HepG2 (cell line): Measurements from ENCODE around the gene MGLL. TPM values are rescaled to one million over a fixed set of nuclear protein-coding genes. Genes with fewer than 3 reads are reported as not detected.

Experiments
- AFF4 ChIP-seq: sonication (generic); formaldehyde crosslinking; IDR thresholded peaks from 2 replicates; pipeline ENCODE4 v1.4.0; 2020; ENCODE audit warnings: missing genetic modification reagents
- AKAP8 ChIP-seq: sonication (generic); formaldehyde crosslinking; IDR thresholded peaks from 2 replicates; pipeline ENCODE4 v1.5.1; 2020; ENCODE audit warnings: mild to moderate bottlenecking, missing genetic modification reagents
- ARID2 ChIP-seq: sonication (generic); formaldehyde crosslinking; IDR thresholded peaks from 2 replicates; pipeline ENCODE4 v1.8.1; 2022; ENCODE audit warnings: mild to moderate bottlenecking, missing genetic modification reagents, borderline replicate concordance
- ARNT ChIP-seq: fragments of 450-650 bp; IDR thresholded peaks from 2 replicates; pipeline ENCODE4 v1.6.1; 2017
- ARNTL ChIP-seq: sonication (generic); formaldehyde crosslinking; IDR thresholded peaks from 2 replicates; pipeline ENCODE4 v1.4.0; 2020; ENCODE audit warnings: mild to moderate bottlenecking, missing genetic modification reagents
- FOXK1 ChIP-seq: sonication (generic); formaldehyde crosslinking; IDR thresholded peaks from 2 replicates; pipeline ENCODE4 v1.4.0; 2020; ENCODE audit warnings: low read depth, missing genetic modification reagents, borderline replicate concordance
- FOXM1 ChIP-seq: sonication (generic); formaldehyde crosslinking; IDR thresholded peaks from 2 replicates; pipeline ENCODE4 v1.5.0; 2020; ENCODE audit warnings: missing genetic modification reagents
- HNF4G ChIP-seq, 2 experiments: sonication (generic) in 1 of 2; formaldehyde crosslinking in 1 of 2; IDR thresholded peaks; 2 replicates each; pipeline versions ENCODE4 v1.4.0 to v1.6.1; 2011 to 2020; ENCODE audit warnings: borderline replicate concordance in 2 of 2, low read depth in 2 of 2, mild to moderate bottlenecking in 2 of 2, low read length in 1 of 2, missing genetic modification reagents in 1 of 2, moderate library complexity in 1 of 2
- MXD1 ChIP-seq: sonication (generic); formaldehyde crosslinking; IDR thresholded peaks from 2 replicates; pipeline ENCODE4 v1.4.0; 2020; ENCODE audit warnings: mild to moderate bottlenecking, missing genetic modification reagents
- POLR2A ChIP-seq, 2 experiments: IDR thresholded peaks; 2 replicates each; pipeline ENCODE4 v1.6.1; 2011; ENCODE audit warnings: low read depth in 2 of 2, low read length in 2 of 2, mild to moderate bottlenecking in 1 of 2, moderate library complexity in 1 of 2; ENCODE audit not compliant: insufficient read depth in 1 of 2
- RARA ChIP-seq: IDR thresholded peaks from 2 replicates; pipeline ENCODE4 v1.6.1; 2016; ENCODE audit warnings: missing genetic modification reagents, missing compliant biosample characterization
- RELA ChIP-seq: sonication (generic); formaldehyde crosslinking; IDR thresholded peaks from 2 replicates; pipeline ENCODE4 v1.4.0; 2020; ENCODE audit warnings: missing genetic modification reagents
- RFX3 ChIP-seq: IDR thresholded peaks from 2 replicates; pipeline ENCODE4 v1.6.1; 2016; ENCODE audit warnings: missing biosample characterization, missing genetic modification reagents
- STAG1 ChIP-seq: sonication (generic); formaldehyde crosslinking; IDR thresholded peaks from 2 replicates; pipeline ENCODE4 v1.4.0; 2020; ENCODE audit warnings: missing genetic modification reagents
- TBX3 ChIP-seq: fragments of 450-650 bp; IDR thresholded peaks from 2 replicates; pipeline ENCODE4 v1.6.1; 2017; ENCODE audit warnings: antibody characterized with exemption, mild to moderate bottlenecking, inconsistent platforms, borderline replicate concordance
- TCF7 ChIP-seq: sonication (generic); IDR thresholded peaks from 2 replicates; pipeline ENCODE4 v1.6.1; 2016; ENCODE audit warnings: antibody characterized with exemption, low read depth
- TERF1 ChIP-seq: sonication (generic); formaldehyde crosslinking; IDR thresholded peaks from 2 replicates; pipeline ENCODE4 v1.8.0; 2022; ENCODE audit warnings: mild to moderate bottlenecking, missing genetic modification reagents, moderate library complexity
- THAP8 ChIP-seq: sonication (generic); formaldehyde crosslinking; IDR thresholded peaks from 2 replicates; pipeline ENCODE4 v1.5.1; 2020; ENCODE audit warnings: missing genetic modification reagents, mild to moderate bottlenecking, borderline replicate concordance
- ZNF12 ChIP-seq: sonication (generic); formaldehyde crosslinking; IDR thresholded peaks from 2 replicates; pipeline ENCODE4 v1.5.0; 2020; ENCODE audit warnings: missing genetic modification reagents
- ZNF503 ChIP-seq: sonication (generic); formaldehyde crosslinking; IDR thresholded peaks from 2 replicates; pipeline ENCODE4 v1.4.0; 2020; ENCODE audit warnings: missing genetic modification reagents
- ZNF547 ChIP-seq: sonication (generic); formaldehyde crosslinking; IDR thresholded peaks from 2 replicates; pipeline ENCODE4 v1.5.1; 2020; ENCODE audit warnings: mild to moderate bottlenecking, missing genetic modification reagents
- ZNF572 ChIP-seq: sonication (generic); formaldehyde crosslinking; IDR thresholded peaks from 2 replicates; pipeline ENCODE4 v1.5.1; 2020; ENCODE audit warnings: mild to moderate bottlenecking, missing genetic modification reagents
- ZNF777 ChIP-seq: sonication (generic); formaldehyde crosslinking; IDR thresholded peaks from 2 replicates; pipeline ENCODE4 v1.4.0; 2020; ENCODE audit warnings: missing genetic modification reagents
- ZNF788 ChIP-seq: sonication (generic); formaldehyde crosslinking; IDR thresholded peaks from 2 replicates; pipeline ENCODE4 v1.5.0; 2020; ENCODE audit warnings: mild to moderate bottlenecking, missing genetic modification reagents, borderline replicate concordance
- polyA plus RNA-seq, 8 experiments: library from polyadenylated mRNA; depleted of rRNA in 3 of 8; stranded (reverse) in 7 of 8; unstranded in 1 of 8; fragments of >200 nt; fragmentation: Illumina TruSeq in 4 of 8; extraction: Trizol in 4 of 8; gene quantifications; 2 replicates each; pipeline versions ENCODE4 v1.2.1 to v1.2.3, GENCODE V29; 2011 to 2016; ENCODE audit warnings: low read depth in 4 of 8, missing spikeins in 1 of 8, mixed read lengths in 1 of 8; ENCODE audit not compliant: insufficient read depth in 1 of 8
- total RNA-seq, 5 experiments: library from RNA; depleted of rRNA; stranded (reverse); fragments of >200 nt; fragmentation: Illumina TruSeq; extraction: Trizol; gene quantifications; 2 replicates each; pipeline ENCODE4 v1.2.3, GENCODE V29; 2016; ENCODE audit warnings: low read depth in 1 of 5

Gene MGLL
- total and polyA plus RNA-seq, 2 of the 13 experiments (the other 11 are each of a cell fraction or from before 2014, with no cell fraction given) = not detected

GRCh38 chr3:127690823-127691452, 131.4 kb downstream of the MGLL start (continued):
- peak; percentile 83 for TF ChIP-seq STAG1
- no peak for TF ChIP-seq FOXM1 (CRISPR knock-in tag)
- TF ChIP-seq POLR2A (IDR thresholded peaks at IDR 0.05; ENCODE audit: insufficient read depth in 1 of 2, low read depth in 2 of 2, low read length in 2 of 2) = no peak
- TF ChIP-seq ARID2 (CRISPR knock-in tag) = no peak
- TF ChIP-seq ARNTL = no peak
- TF ChIP-seq AFF4 = no peak
- TF ChIP-seq FOXK1 (CRISPR knock-in tag) = no peak
- TF ChIP-seq RELA = no peak
- TF ChIP-seq ZNF572 (CRISPR knock-in tag) = no peak
- 0 out of 2 replicates have a peak, but pooled peaks have one; percentile 34 for TF ChIP-seq MXD1 (CRISPR knock-in tag)
- no peak for TF ChIP-seq ARNT
- no peak for TF ChIP-seq TBX3
- TF ChIP-seq ZNF503 (CRISPR knock-in tag) = no peak
- no peak for TF ChIP-seq AKAP8 (CRISPR knock-in tag)
- no peak for TF ChIP-seq THAP8
- no peak for TF ChIP-seq RARA (CRISPR knock-in tag)
- TF ChIP-seq TERF1 (CRISPR knock-in tag) = no peak
- no peak for TF ChIP-seq ZNF12 (CRISPR knock-in tag)
- no peak for TF ChIP-seq HNF4G (IDR thresholded peaks at IDR 0.05; ENCODE audit: borderline replicate concordance, low read depth, low read length)
- no peak for TF ChIP-seq HNF4G (CRISPR knock-in tag; IDR thresholded peaks at IDR 0.05; ENCODE audit: borderline replicate concordance, low read depth)
- TF ChIP-seq ZNF547 (CRISPR knock-in tag) = no peak
- TF ChIP-seq RFX3 (CRISPR knock-in tag) = no peak
- TF ChIP-seq ZNF777 (CRISPR knock-in tag) = no peak
- TF ChIP-seq ZNF788 (CRISPR knock-in tag) = no peak
- TF ChIP-seq TCF7 = no peak
